A549 (cell line): ENCODE data around the gene DACT2. TPM values are rescaled to one million over a fixed set of nuclear protein-coding genes. Genes with fewer than 3 reads are reported as not detected.

Source experiments
- ATAC-seq, 2 experiments: fragments of 200-7000 bp in 1 of 2; fragments of >200 bp in 1 of 2; cut with Nextera tagmentation in 1 of 2; cut with Tn5 transposase in 1 of 2; 3 replicates each; pipeline versions ENCODE4 v1.8.0 to v1.9.1; 2018 to 2020; ENCODE audit warnings: mild to moderate bottlenecking in 1 of 2, moderate library complexity in 1 of 2
- CTCF ChIA-PET: fragments of 300-600 bp; sonication (Branson Sonifier 250); formaldehyde crosslinking; extraction: SDS; loops from one replicate; lab custom pipeline; 2021; ENCODE audit warnings: antibody characterized with exemption, inconsistent platforms; lab: Yijun Ruan, JAX
- POLR2A ChIA-PET: fragments of 350-600 bp; formaldehyde crosslinking; extraction: SDS; loops from one replicate; lab custom pipeline; 2021; ENCODE audit warnings: antibody characterized with exemption, inconsistent platforms; lab: Yijun Ruan, JAX
- DNase-seq, 2 experiments: peaks; one replicate each; pipeline versions ENCODE4 v3.0.0 to v3.0.0-alpha.2; 2011 to 2016; ENCODE audit warnings: low read depth in 1 of 2, low spot score in 1 of 2
- FAIRE-seq: peaks from 2 replicates; lab custom pipeline; 2011; peaks lifted over from hg19 to GRCh38; lab: Jason Lieb, UNC
- H3K27ac ChIP-seq, 2 experiments: fragments of >200 bp; sonication (Bioruptor Twin); formaldehyde crosslinking; 3 replicates each; pipeline ENCODE4 v1.5.1; 2016 to 2017
- H3K4me1 ChIP-seq: fragments of >200 bp; sonication (Bioruptor Twin); formaldehyde crosslinking; 3 replicates; pipeline ENCODE4 v1.6.1; 2016
- H3K4me2 ChIP-seq: fragments of >200 bp; sonication (Bioruptor Twin); formaldehyde crosslinking; 3 replicates; pipeline ENCODE4 v1.6.1; 2016
- H3K4me3 ChIP-seq: fragments of >200 bp; sonication (Bioruptor Twin); formaldehyde crosslinking; 3 replicates; pipeline ENCODE4 v1.5.1; 2016
- H3K9me3 ChIP-seq: fragments of >200 bp; sonication (Bioruptor Twin); formaldehyde crosslinking; 3 replicates; pipeline ENCODE4 v1.6.1; 2016
- ATOH8 ChIP-seq: fragments of 250-450 bp; sonication (Bioruptor Pico); IDR thresholded peaks from 2 replicates; pipeline ENCODE4 v1.5.0; 2020; ENCODE audit warnings: low read depth, mild to moderate bottlenecking, moderate library complexity
- BCL3 ChIP-seq: fragments of >200 bp; sonication (Bioruptor Twin); formaldehyde crosslinking; IDR thresholded peaks from 3 replicates; pipeline ENCODE4 v1.6.1; 2016
- CBX2 ChIP-seq: fragments of 200-600 bp; sonication (generic); IDR thresholded peaks from 2 replicates; pipeline ENCODE4 v1.6.1; 2016; ENCODE audit warnings: low read depth, mild to moderate bottlenecking, borderline replicate concordance
- CBX8 ChIP-seq: fragments of 200-600 bp; sonication (generic); IDR thresholded peaks from 2 replicates; pipeline ENCODE4 v1.6.1; 2016
- CEBPB ChIP-seq, 2 experiments: fragments of >200 bp in 1 of 2; sonication (Bioruptor Twin) in 1 of 2; formaldehyde crosslinking in 1 of 2; IDR thresholded peaks; 2 replicates each; pipeline ENCODE4 v1.6.1; 2012 to 2016
- CTCF ChIP-seq: fragments of >200 bp; sonication (Bioruptor Twin); formaldehyde crosslinking; IDR thresholded peaks from 3 replicates; pipeline ENCODE4 v1.5.1; 2016
- E2F6 ChIP-seq: IDR thresholded peaks from 2 replicates; pipeline ENCODE4 v1.6.1; 2012; ENCODE audit warnings: low read depth, borderline replicate concordance
- FOSB ChIP-seq: fragments of 250-450 bp; sonication (Bioruptor Pico); IDR thresholded peaks from 2 replicates; pipeline ENCODE4 v1.5.0; 2020; ENCODE audit warnings: mild to moderate bottlenecking, moderate library complexity
- FOSL2 ChIP-seq, 2 experiments: fragments of 450-650 bp in 1 of 2; fragments of >200 bp in 1 of 2; sonication (Bioruptor Twin) in 1 of 2; formaldehyde crosslinking; IDR thresholded peaks; 2 replicates each; pipeline versions ENCODE4 v1.5.0 to v1.6.1; 2016 to 2020; ENCODE audit warnings: mild to moderate bottlenecking in 1 of 2, moderate library complexity in 1 of 2
- HES2 ChIP-seq: fragments of >200 bp; sonication (Bioruptor Twin); formaldehyde crosslinking; IDR thresholded peaks from 2 replicates; pipeline ENCODE4 v1.6.1; 2016
- HEYL ChIP-seq: fragments of 250-450 bp; sonication (Bioruptor Pico); IDR thresholded peaks from 2 replicates; pipeline ENCODE4 v1.8.0; 2021; ENCODE audit warnings: mild to moderate bottlenecking, moderate library complexity
- HOXB13 ChIP-seq: fragments of 250-450 bp; sonication (Bioruptor Pico); IDR thresholded peaks from 2 replicates; pipeline ENCODE4 v1.5.0; 2020; ENCODE audit warnings: low read depth, mild to moderate bottlenecking, moderate library complexity
- HOXB5 ChIP-seq: fragments of 250-450 bp; sonication (Bioruptor Pico); IDR thresholded peaks from 2 replicates; pipeline ENCODE4 v1.5.0; 2020; ENCODE audit warnings: mild to moderate bottlenecking, moderate library complexity
- JUNB ChIP-seq: fragments of >200 bp; sonication (Bioruptor Twin); formaldehyde crosslinking; IDR thresholded peaks from 2 replicates; pipeline ENCODE4 v1.6.1; 2016
- MAX ChIP-seq: IDR thresholded peaks from 2 replicates; pipeline ENCODE4 v1.6.1; 2012
- PBX3 ChIP-seq: IDR thresholded peaks from 2 replicates; pipeline ENCODE4 v1.6.1; 2012
- POLR2A ChIP-seq: IDR thresholded peaks from 2 replicates; pipeline ENCODE4 v1.6.1; 2012; ENCODE audit warnings: mild to moderate bottlenecking, low read length
- POLR2AphosphoS2 ChIP-seq: conservative IDR thresholded peaks from 2 replicates; pipeline ENCODE4 v1.6.1; 2012; ENCODE audit warnings: low read length, improper control_type of control experiment, inconsistent platforms
- RAD21 ChIP-seq, 2 experiments: fragments of >200 bp in 1 of 2; sonication (Bioruptor Twin) in 1 of 2; formaldehyde crosslinking in 1 of 2; IDR thresholded peaks in 1 of 2; conservative IDR thresholded peaks in 1 of 2; 2 replicates in 1 of 2; 3 replicates in 1 of 2; pipeline ENCODE4 v1.6.1; 2012 to 2018; ENCODE audit warnings: inconsistent platforms in 1 of 2
- RARB ChIP-seq: fragments of 250-450 bp; sonication (Bioruptor Pico); IDR thresholded peaks from 2 replicates; pipeline ENCODE4 v1.8.0; 2021; ENCODE audit warnings: mild to moderate bottlenecking, moderate library complexity
- SREBF2 ChIP-seq: fragments of 450-650 bp; IDR thresholded peaks from 2 replicates; pipeline ENCODE4 v1.6.1; 2014; ENCODE audit warnings: mild to moderate bottlenecking, moderate library complexity
- USF2 ChIP-seq: fragments of 450-650 bp; IDR thresholded peaks from 2 replicates; pipeline ENCODE4 v1.6.1; 2014; ENCODE audit warnings: antibody characterized with exemption
- ZC3H11A ChIP-seq: fragments of 450-650 bp; IDR thresholded peaks from 2 replicates; pipeline ENCODE4 v1.6.1; 2014; ENCODE audit warnings: antibody characterized with exemption, mild to moderate bottlenecking
- ZNF302 ChIP-seq: fragments of 250-450 bp; sonication (Bioruptor Pico); IDR thresholded peaks from 2 replicates; pipeline ENCODE4 v1.9.0; 2021; ENCODE audit warnings: inconsistent platforms, mild to moderate bottlenecking, moderate library complexity
- ZSCAN20 ChIP-seq: fragments of 250-450 bp; sonication (Bioruptor Pico); IDR thresholded peaks from 2 replicates; pipeline ENCODE4 v1.8.0; 2022; ENCODE audit warnings: mild to moderate bottlenecking, moderate library complexity
- WGBS: methylation state at CpG from one replicate; pipeline ENCODE4 v1.1.6; 2017; ENCODE audit errors: missing lambda C conversion rate; 5-methylcytosine and 5-hydroxymethylcytosine counted together
- polyA plus RNA-seq, 4 experiments: library from polyadenylated mRNA; depleted of rRNA in 3 of 4; stranded (reverse); fragments of >200 nt; fragmentation: RNase III in 1 of 4; extraction: RNeasy Plus Mini Kit Qiagen cat#74134 plus additional on column Dnase treatment in 1 of 4; gene quantifications; 2 replicates in 3 of 4; 3 replicates in 1 of 4; pipeline ENCODE4 v1.2.3, GENCODE V29; 2011 to 2017

The DACT2 gene
- polyA plus RNA-seq, 2 of the 4 experiments (the other 2 are of a cell fraction), result 0.63 to 1.5 TPM

GRCh38 chr6:168265394-168265793, 54.2 kb downstream of the DACT2 start:
- Histone ChIP-seq H3K4me3 (no peak overlapping the region), H3K4me2 (no peak overlapping the region), H3K9me3 (no peaks in the 10 kb centered on the region), H3K4me1 (peaks cover 46% of the 10 kb centered on the region), H3K27ac (peak overlapping the region in 1 of 2 experiments; percentile 77; a peak in 3 of 6 replicates)
- no peak for FAIRE-seq
- WGBS, result 89% methylated on average over 12 of the region's 15 CpGs
- TF ChIP-seq HES2, result no peak
- no peak for TF ChIP-seq BCL3
- TF ChIP-seq HOXB13 (CRISPR knock-in tag), result no peak
- no peak for TF ChIP-seq CBX2
- TF ChIP-seq RARB (CRISPR knock-in tag), result no peak
- no peak for TF ChIP-seq POLR2AphosphoS2
- TF ChIP-seq POLR2A, result no peak
- TF ChIP-seq FOSB (CRISPR knock-in tag), result no peak
- no peak for TF ChIP-seq ATOH8
- no peak for TF ChIP-seq E2F6
- no peak for TF ChIP-seq ZNF302 (CRISPR knock-in tag)
- no peak for TF ChIP-seq JUNB
- no peak for TF ChIP-seq HOXB5 (CRISPR knock-in tag)
- no peak for ATAC-seq
- DNase-seq, result no peak
- CTCF ChIA-PET, result interaction anchor here (0.8 to 1.4 kb wide), 3 partner anchors 11 to 106 kb away, joined by 3 read pairs; no protein-coding TSS in a partner anchor
- POLR2A ChIA-PET, result no interaction called here

- Histone ChIP-seq H3K4me2 (no peak overlapping the region), H3K4me1 (peaks cover 46% of the 10 kb centered on the region), H3K27ac (peak overlapping the region; percentile 30 to 77; a peak in 4 of 6 replicates), H3K9me3 (no peaks in the 10 kb centered on the region), H3K4me3 (no peak overlapping the region)
- CTCF ChIA-PET, result interaction anchor here (0.8 to 1.3 kb wide), 2 partner anchors 11 to 107 kb away, joined by 3 read pairs; no protein-coding TSS in a partner anchor
- DNase-seq, result no peak
- TF ChIP-seq POLR2A, result no peak
- no peak for TF ChIP-seq HEYL (CRISPR knock-in tag)
- TF ChIP-seq ZSCAN20 (CRISPR knock-in tag), result no peak
- TF ChIP-seq SREBF2, result no peak
- no peak for TF ChIP-seq CBX8
- no peak for TF ChIP-seq FOSL2 (IDR thresholded peaks at IDR 0.05)
- TF ChIP-seq FOSL2 (CRISPR knock-in tag; IDR thresholded peaks at IDR 0.05), result no peak
- no peak for TF ChIP-seq ZC3H11A
- no peak for TF ChIP-seq CEBPB (IDR thresholded peaks at IDR 0.05)
- ATAC-seq, result no peak
- POLR2A ChIA-PET, result no interaction called here
- 78% methylated on average over 19 of the region's 19 CpGs for WGBS
- no peak for FAIRE-seq
These were observed 54.8 kb downstream of the DACT2 start for GRCh38 chr6:168264593-168265335.

GRCh38 chr6:168263351-168263905, 56.1 kb downstream of the DACT2 start:
- no peaks in the 10 kb centered on the region for H3K9me3 ChIP-seq
- FAIRE-seq (no peak), ATAC-seq (no peak), DNase-seq (no peak)
- ChIA-PET CTCF (no interaction called here), POLR2A (no interaction called here)
- peak overlapping the region; percentile 89 to 90 for H3K27ac ChIP-seq
- no peak overlapping the region for H3K4me3 ChIP-seq
- H3K4me2 ChIP-seq, result 0 out of 3 replicates have a peak overlapping the region, but pooled peaks have one; percentile 3
- H3K4me1 ChIP-seq, result peaks cover 40% of the 10 kb centered on the region
- WGBS, result 92% methylated on average over 21 of the region's 28 CpGs
- no peak for TF ChIP-seq RARB (CRISPR knock-in tag)
- TF ChIP-seq USF2, result no peak
- no peak for TF ChIP-seq CTCF
- TF ChIP-seq E2F6, result no peak
- TF ChIP-seq RAD21 (conservative IDR thresholded peaks at IDR 0.05 in 1 of 2, IDR thresholded peaks at IDR 0.05 in 1 of 2), result no peak
- TF ChIP-seq MAX, result no peak
- no peak for TF ChIP-seq PBX3
